GM15510 (cell line): ENCODE results near the gene AXIN2.

Experiments
- POLR2A ChIP-seq: IDR thresholded peaks from 3 replicates; pipeline ENCODE4 v1.6.1; 2011; ENCODE audit warnings: borderline replicate concordance; ENCODE audit not compliant: insufficient read length; ENCODE audit errors: extremely low read depth

Gene AXIN2, protein sequence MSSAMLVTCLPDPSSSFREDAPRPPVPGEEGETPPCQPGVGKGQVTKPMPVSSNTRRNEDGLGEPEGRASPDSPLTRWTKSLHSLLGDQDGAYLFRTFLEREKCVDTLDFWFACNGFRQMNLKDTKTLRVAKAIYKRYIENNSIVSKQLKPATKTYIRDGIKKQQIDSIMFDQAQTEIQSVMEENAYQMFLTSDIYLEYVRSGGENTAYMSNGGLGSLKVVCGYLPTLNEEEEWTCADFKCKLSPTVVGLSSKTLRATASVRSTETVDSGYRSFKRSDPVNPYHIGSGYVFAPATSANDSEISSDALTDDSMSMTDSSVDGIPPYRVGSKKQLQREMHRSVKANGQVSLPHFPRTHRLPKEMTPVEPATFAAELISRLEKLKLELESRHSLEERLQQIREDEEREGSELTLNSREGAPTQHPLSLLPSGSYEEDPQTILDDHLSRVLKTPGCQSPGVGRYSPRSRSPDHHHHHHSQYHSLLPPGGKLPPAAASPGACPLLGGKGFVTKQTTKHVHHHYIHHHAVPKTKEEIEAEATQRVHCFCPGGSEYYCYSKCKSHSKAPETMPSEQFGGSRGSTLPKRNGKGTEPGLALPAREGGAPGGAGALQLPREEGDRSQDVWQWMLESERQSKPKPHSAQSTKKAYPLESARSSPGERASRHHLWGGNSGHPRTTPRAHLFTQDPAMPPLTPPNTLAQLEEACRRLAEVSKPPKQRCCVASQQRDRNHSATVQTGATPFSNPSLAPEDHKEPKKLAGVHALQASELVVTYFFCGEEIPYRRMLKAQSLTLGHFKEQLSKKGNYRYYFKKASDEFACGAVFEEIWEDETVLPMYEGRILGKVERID

DNA sequence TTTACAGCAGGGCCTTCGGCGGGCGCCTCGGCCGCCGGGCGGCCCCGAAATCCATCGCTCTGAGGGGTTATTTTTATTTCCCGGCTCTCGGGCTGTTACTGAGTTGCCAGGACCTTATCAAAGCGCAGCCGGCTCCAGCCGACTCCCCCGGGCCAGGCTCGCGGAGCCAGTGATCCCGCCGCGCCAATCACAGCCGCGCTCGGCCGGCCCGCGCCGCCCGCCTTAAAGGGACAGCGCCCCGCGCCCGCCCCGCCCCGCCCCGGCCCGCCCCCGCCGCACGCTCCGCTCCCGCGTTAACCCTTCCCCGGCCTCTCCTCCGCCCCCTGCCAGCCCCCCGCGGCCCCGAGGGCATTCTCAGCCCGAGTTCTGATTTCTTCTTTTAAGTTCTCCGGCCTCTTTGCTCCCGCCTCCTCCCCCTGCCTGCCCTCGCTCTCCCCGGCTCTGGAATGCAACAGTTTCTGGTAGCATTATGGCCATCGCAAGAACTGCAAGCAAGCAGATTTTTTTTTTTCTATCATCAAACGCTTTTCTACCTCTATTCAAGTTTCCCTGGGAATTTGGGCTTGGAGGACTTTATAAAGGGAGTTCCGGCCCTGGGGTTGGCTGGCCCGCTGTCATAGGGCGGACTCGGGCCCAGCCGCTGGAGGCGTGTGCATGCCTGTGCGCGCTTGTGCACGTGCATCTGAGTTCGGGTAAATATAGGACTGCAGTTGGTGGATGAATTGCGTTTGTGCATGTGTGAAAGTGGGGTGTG, at the start of gene AXIN2:
Gene AXIN2 (minus strand): TSS at position 197 of the 754 bp plus-strand sequence. CDS start 3,028 bp downstream, outside the sequence.
- no peak for TF ChIP-seq POLR2A

DNA sequence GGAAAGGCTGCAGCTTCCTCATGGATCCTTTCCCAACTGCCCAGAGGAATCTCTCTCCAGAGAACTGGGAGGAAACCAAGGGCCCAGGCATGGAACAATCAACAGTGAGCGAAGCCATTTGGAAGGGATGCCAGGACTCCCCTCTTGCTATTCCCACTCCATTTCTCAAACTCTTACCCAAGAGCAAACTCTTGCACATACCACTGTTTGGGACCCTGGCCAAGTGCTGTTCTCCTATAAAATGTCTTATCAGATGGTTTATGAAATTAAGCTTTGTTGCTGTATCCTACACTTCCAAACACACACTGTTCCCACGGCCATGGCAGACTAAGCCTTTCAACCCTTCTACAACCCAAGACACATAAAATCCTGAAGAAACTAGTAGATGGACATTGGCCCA, 48.3 kb upstream of the AXIN2 start:
- TF ChIP-seq POLR2A, result no peak

DNA sequence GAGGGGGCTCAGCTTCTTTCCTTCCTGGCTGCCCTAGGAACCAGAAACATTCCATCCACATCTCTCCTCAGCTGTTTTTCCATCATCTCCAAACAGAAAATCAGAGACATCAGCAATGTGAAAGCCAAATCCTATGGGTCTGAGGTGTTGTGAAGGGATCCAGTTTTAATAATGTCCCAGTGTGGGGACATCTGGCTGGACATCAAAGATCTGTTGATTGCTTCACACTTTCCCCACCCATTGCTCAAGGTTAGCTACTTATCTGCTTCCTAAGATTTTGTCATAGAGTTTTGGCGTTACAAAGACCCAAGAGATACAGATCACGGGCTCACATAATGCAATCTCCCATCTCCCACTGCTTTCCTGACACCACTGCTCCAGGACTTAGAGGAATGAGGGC, 47.8 kb upstream of the AXIN2 start:
- no peak for TF ChIP-seq POLR2A

DNA sequence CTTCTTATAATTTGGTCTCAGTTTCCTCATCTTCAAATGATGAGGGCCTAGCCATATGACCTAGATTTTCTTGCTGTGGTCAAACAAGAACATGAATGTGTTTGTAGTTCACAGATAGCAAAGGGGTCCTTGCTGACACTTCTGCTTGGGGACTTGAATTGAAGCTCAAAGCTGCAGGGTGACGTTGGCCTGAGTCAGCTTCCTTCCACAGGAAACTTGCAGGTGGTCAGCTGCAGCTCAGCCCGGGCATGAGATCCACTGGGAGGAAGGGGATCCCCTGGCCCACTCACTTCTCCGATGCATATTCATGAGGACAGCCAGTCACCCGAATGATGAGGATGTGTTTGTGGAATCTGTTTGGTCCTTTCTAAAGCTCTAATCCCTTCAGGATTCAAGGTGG, 42.6 kb upstream of the AXIN2 start:
- no peak for TF ChIP-seq POLR2A

GRCh38 chr17:65601881-65602280, 40.4 kb upstream of the AXIN2 start:
- TF ChIP-seq POLR2A, result no peak

- TF ChIP-seq POLR2A, result no peak
These were observed 39.7 kb upstream of the AXIN2 start for GRCh38 chr17:65601145-65601544.

DNA sequence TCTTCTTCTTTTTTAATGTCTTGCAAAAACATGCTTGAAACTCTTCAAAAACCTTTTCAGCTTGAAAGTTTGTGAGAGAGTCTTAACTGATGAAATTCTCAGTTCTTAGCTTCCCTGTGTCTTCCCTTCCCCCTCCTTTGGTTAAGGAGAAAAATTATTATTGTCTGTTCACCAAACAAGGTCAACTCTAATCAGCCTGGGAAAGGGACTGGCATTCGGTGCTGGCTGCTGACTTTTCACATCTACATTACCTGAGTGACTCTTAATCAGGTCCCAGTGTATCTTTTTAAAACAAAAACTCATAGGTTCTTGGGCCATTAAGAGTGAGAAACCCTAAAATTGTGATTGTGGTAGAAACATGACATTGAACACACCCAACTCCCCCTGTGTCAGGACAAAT, 39.1 kb upstream of the AXIN2 start:
- TF ChIP-seq POLR2A, result no peak

DNA sequence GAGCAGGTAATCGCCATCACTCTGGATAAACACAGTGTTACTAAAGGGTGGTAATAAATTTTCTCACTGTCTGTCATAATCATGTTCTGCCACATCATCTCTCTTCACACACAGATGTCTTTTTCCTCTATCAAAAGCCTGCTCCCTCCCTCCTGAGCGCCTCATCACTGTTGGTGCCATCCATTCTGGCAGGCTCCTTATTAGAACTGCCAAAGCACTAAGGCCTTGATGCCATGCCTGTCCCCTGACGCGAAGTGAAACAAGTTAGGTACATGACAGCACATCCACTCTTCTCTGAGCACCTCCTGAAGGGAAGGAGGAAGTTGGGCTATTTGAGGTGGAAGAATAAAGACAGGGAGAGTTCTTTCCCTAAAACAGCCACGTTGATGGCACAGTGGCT, 38.2 kb upstream of the AXIN2 start:
- no peak for TF ChIP-seq POLR2A

- TF ChIP-seq POLR2A, result no peak
These were observed 37.3 kb upstream of the AXIN2 start for GRCh38 chr17:65598746-65599145.

GRCh38 chr17:65595071-65595656, 33.7 kb upstream of the AXIN2 start:
- TF ChIP-seq POLR2A, result no peak

DNA sequence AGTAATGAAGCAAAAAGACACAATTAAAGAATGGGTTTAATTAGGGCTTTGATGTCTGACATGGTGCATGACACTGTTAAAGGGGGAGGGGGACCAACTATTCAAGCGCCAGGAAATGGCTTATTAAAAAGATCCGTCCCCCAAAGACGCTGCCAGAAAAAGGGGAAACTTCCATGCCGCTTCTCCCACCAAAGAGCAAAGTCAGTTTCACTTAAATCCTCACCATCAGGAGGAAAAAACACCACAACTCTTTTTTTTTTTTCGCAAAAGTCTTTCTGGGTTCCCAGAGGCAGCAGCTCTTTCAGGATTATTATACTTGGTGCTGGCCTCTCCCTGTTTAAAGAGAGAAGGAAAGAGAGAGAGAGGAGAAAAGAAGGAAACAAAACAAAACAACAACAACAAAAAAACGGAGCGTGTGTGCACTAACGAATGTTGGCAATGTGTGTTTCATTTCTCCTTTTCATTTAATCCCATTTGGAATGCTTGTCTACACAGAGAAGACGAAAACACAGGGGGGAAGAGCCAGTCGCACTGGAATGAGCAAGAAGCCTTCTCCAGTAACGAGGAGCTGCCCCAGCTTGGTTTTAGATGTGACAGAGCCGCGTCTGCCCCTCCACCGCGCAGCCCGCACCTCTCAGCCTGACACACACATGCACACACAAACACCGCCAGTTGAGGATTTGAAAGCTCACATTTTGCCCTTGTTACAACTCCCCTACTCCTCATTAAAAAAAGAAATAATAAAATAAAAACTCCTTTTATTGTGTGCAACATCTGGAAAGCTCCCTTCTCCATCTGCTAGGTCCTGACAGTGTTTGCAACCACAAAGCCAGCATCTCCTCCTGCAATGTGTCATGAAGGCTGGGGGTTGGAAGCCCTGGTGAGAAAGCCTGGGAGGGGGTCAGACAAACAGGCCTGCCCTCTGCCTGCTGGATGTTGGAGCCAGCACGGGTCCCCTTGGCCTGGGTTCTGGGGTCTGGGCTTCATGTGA, 32.7 kb upstream of the AXIN2 start:
- no peak for TF ChIP-seq POLR2A

- TF ChIP-seq POLR2A, result no peak
These were observed 31.8 kb upstream of the AXIN2 start for GRCh38 chr17:65593092-65593854.
